H1 (cell line): ENCODE data around the gene SGSH. TPM values are rescaled to one million over a fixed set of nuclear protein-coding genes. Genes with fewer than 3 reads are reported as not detected.

Source experiments
- CTCF ChIA-PET: fragments of 300-600 bp; sonication (Branson Sonifier 250); formaldehyde crosslinking; loops from one replicate; lab custom pipeline; 2021; ENCODE audit not compliant: partially characterized antibody; lab: Charles Lee
- POLR2A ChIA-PET: fragments of 300-600 bp; sonication (Branson Sonifier 250); formaldehyde crosslinking; loops from one replicate; lab custom pipeline; 2021; ENCODE audit warnings: inconsistent platforms; ENCODE audit not compliant: partially characterized antibody; lab: Charles Lee
- DNase-seq, 2 experiments: peaks; one replicate each; pipeline versions ENCODE4 v3.0.0 to v3.0.0-alpha.2; 2010 to 2022; ENCODE audit warnings: low spot score in 2 of 2, low read depth in 1 of 2, mixed read lengths in 1 of 2
- FAIRE-seq: peaks from 2 replicates; lab custom pipeline; 2011; peaks lifted over from hg19 to GRCh38; lab: Jason Lieb, UNC
- H2AFZ ChIP-seq: 2 replicates; pipeline ENCODE4 v1.8.1; 2012; ENCODE audit warnings: low read length, inconsistent platforms
- H2AK5ac ChIP-seq: 2 replicates; pipeline ENCODE4 v1.6.1; 2013; ENCODE audit warnings: low read depth, low read length
- H2BK120ac ChIP-seq: replicated peaks from 2 replicates; pipeline ENCODE3; 2013; ENCODE audit warnings: low read depth, low read length, inconsistent platforms
- H2BK12ac ChIP-seq: 2 replicates; pipeline ENCODE4 v1.6.1; 2013; ENCODE audit warnings: low read depth, low read length
- H2BK15ac ChIP-seq: 2 replicates; pipeline ENCODE4 v1.6.1; 2013; ENCODE audit warnings: low read length
- H2BK20ac ChIP-seq: 2 replicates; pipeline ENCODE4 v1.6.1; 2013; ENCODE audit warnings: low read length
- H2BK5ac ChIP-seq: 2 replicates; pipeline ENCODE4 v1.6.1; 2013; ENCODE audit warnings: low read depth, low read length
- H3K14ac ChIP-seq: 2 replicates; pipeline ENCODE4 v1.6.1; 2013; ENCODE audit warnings: inconsistent platforms; ENCODE audit not compliant: insufficient read length
- H3K18ac ChIP-seq: 2 replicates; pipeline ENCODE4 v1.6.1; 2013; ENCODE audit warnings: low read length; ENCODE audit errors: extremely low read depth
- H3K23ac ChIP-seq: 2 replicates; pipeline ENCODE4 v1.6.1; 2013; ENCODE audit warnings: inconsistent platforms; ENCODE audit not compliant: insufficient read length
- H3K23me2 ChIP-seq: 2 replicates; pipeline ENCODE4 v1.6.1; 2013; ENCODE audit warnings: low read depth, low read length
- H3K27ac ChIP-seq: 2 replicates; pipeline ENCODE4 v1.6.1; 2011; ENCODE audit warnings: low read depth, low read length, inconsistent platforms
- H3K27me3 ChIP-seq, 4 experiments: replicated peaks in 1 of 4; 1 replicate in 1 of 4; 2 replicates in 3 of 4; pipeline versions ENCODE4 v1.6.1 to v1.8.1; 2011 to 2013; ENCODE audit warnings: low read length in 3 of 4, mild to moderate bottlenecking in 3 of 4, inconsistent platforms in 2 of 4, mixed read lengths in 2 of 4, moderate library complexity in 1 of 4; ENCODE audit not compliant: control insufficient read depth in 3 of 4, insufficient read depth in 3 of 4; ENCODE audit errors: extremely low read depth in 1 of 4
- H3K36me3 ChIP-seq, 4 experiments: 2 replicates each; pipeline versions ENCODE4 v1.6.1 to v1.8.1; 2011 to 2013; ENCODE audit warnings: mild to moderate bottlenecking in 4 of 4, low read length in 3 of 4, moderate library complexity in 2 of 4, control low read depth in 1 of 4, inconsistent platforms in 1 of 4; ENCODE audit not compliant: insufficient read depth in 4 of 4, control insufficient read depth in 2 of 4
- H3K4ac ChIP-seq: replicated peaks from 2 replicates; pipeline ENCODE3; 2013; ENCODE audit warnings: low read length, low read depth, mixed read lengths, inconsistent platforms; ENCODE audit not compliant: insufficient read length
- H3K4me1 ChIP-seq, 4 experiments: replicated peaks in 1 of 4; 1 replicate in 1 of 4; 2 replicates in 3 of 4; pipeline versions ENCODE4 v1.6.1 to v1.8.1; 2011 to 2013; ENCODE audit warnings: low read length in 3 of 4, inconsistent platforms in 2 of 4, mixed read lengths in 1 of 4; ENCODE audit not compliant: insufficient read depth in 4 of 4, control insufficient read depth in 3 of 4
- H3K4me2 ChIP-seq, 2 experiments: 2 replicates each; pipeline versions ENCODE4 v1.6.1 to v1.8.1; 2011 to 2013; ENCODE audit warnings: low read depth in 2 of 2, low read length in 2 of 2, control low read depth in 1 of 2, inconsistent platforms in 1 of 2, mild to moderate bottlenecking in 1 of 2; ENCODE audit not compliant: insufficient read depth in 1 of 2
- H3K4me3 ChIP-seq, 4 experiments: fragments of 200-600, 300-600 bp in 1 of 4; sonication (generic), shearing (Covaris generic), sonication (Bioruptor Twin) in 1 of 4; 2 replicates each; pipeline versions ENCODE4 v1.5.1 to v1.8.1; 2011 to 2016; ENCODE audit warnings: low read length in 4 of 4, low read depth in 3 of 4, control low read depth in 2 of 4, inconsistent platforms in 2 of 4, mild to moderate bottlenecking in 2 of 4, mixed read lengths in 1 of 4, moderate library complexity in 1 of 4; ENCODE audit not compliant: insufficient read depth in 2 of 4; ENCODE audit errors: extremely low read depth in 1 of 4
- H3K56ac ChIP-seq: replicated peaks from 2 replicates; pipeline ENCODE3; 2013; ENCODE audit warnings: low read depth, mild to moderate bottlenecking, mixed read lengths, low read length, inconsistent platforms; ENCODE audit not compliant: insufficient read length
- H3K79me1 ChIP-seq: 2 replicates; pipeline ENCODE4 v1.6.1; 2013; ENCODE audit warnings: low read depth, low read length, control low read depth
- H3K79me2 ChIP-seq, 2 experiments: 2 replicates each; pipeline versions ENCODE4 v1.6.1 to v1.8.1; 2012 to 2013; ENCODE audit warnings: low read length in 2 of 2, mild to moderate bottlenecking in 2 of 2, inconsistent platforms in 1 of 2; ENCODE audit not compliant: insufficient read depth in 2 of 2, control insufficient read depth in 1 of 2
- H3K9ac ChIP-seq, 4 experiments: replicated peaks in 1 of 4; 1 replicate in 1 of 4; 2 replicates in 3 of 4; pipeline versions ENCODE4 v1.6.1 to v1.8.1; 2011 to 2013; ENCODE audit warnings: low read depth in 3 of 4, low read length in 3 of 4, control low read depth in 2 of 4, mild to moderate bottlenecking in 2 of 4, moderate library complexity in 2 of 4, inconsistent platforms in 1 of 4; ENCODE audit errors: extremely low read depth in 1 of 4
- H3K9me3 ChIP-seq, 2 experiments: 2 replicates each; pipeline versions ENCODE4 v1.6.1 to v1.8.1; 2012 to 2013; ENCODE audit warnings: mild to moderate bottlenecking in 2 of 2, moderate library complexity in 2 of 2, control low read depth in 1 of 2, inconsistent platforms in 1 of 2, low read depth in 1 of 2, low read length in 1 of 2, mixed read lengths in 1 of 2; ENCODE audit not compliant: insufficient read depth in 2 of 2
- H4K20me1 ChIP-seq, 2 experiments: replicated peaks in 1 of 2; 2 replicates each; pipeline versions ENCODE3 to v1.8.1; 2011 to 2013; ENCODE audit warnings: inconsistent platforms in 2 of 2, low read length in 2 of 2, mild to moderate bottlenecking in 1 of 2; ENCODE audit not compliant: insufficient read depth in 2 of 2, control insufficient read depth in 1 of 2
- H4K5ac ChIP-seq: 2 replicates; pipeline ENCODE4 v1.6.1; 2013; ENCODE audit warnings: low read length, low read depth, mixed read lengths, inconsistent platforms; ENCODE audit not compliant: insufficient read length
- H4K8ac ChIP-seq: 2 replicates; pipeline ENCODE4 v1.8.0; 2013; ENCODE audit warnings: mild to moderate bottlenecking, moderate library complexity, low read length, inconsistent platforms; ENCODE audit not compliant: insufficient read depth; ENCODE audit errors: extremely low read depth
- H4K91ac ChIP-seq: replicated peaks from 2 replicates; pipeline ENCODE3; 2013; ENCODE audit warnings: low read length, mixed read lengths, inconsistent platforms; ENCODE audit not compliant: insufficient read length
- CHD1 ChIP-seq: IDR thresholded peaks from 2 replicates; pipeline ENCODE4 v1.6.1; 2012; ENCODE audit warnings: low read depth, low read length, improper control_type of control experiment
- EGR1 ChIP-seq: IDR thresholded peaks from 2 replicates; pipeline ENCODE4 v1.6.1; 2011; ENCODE audit warnings: low read depth, low read length, borderline replicate concordance
- EP300 ChIP-seq, 2 experiments: IDR thresholded peaks; 1 replicate in 1 of 2; 2 replicates in 1 of 2; pipeline ENCODE4 v1.6.1; 2011 to 2012; ENCODE audit warnings: low read depth in 2 of 2, low read length in 2 of 2, mild to moderate bottlenecking in 2 of 2, borderline replicate concordance in 1 of 2, inconsistent platforms in 1 of 2, moderate library complexity in 1 of 2
- NRF1 ChIP-seq: IDR thresholded peaks from 2 replicates; pipeline ENCODE4 v1.6.1; 2011; ENCODE audit warnings: mild to moderate bottlenecking, low read depth, low read length, improper control_type of control experiment
- POLR2A ChIP-seq, 2 experiments: IDR thresholded peaks; 1 replicate in 1 of 2; 2 replicates in 1 of 2; pipeline ENCODE4 v1.6.1; 2011; ENCODE audit warnings: low read depth in 2 of 2, low read length in 2 of 2, mild to moderate bottlenecking in 2 of 2; ENCODE audit errors: control extremely low read depth in 1 of 2
- RBBP5 ChIP-seq: IDR thresholded peaks from 2 replicates; pipeline ENCODE4 v1.7.1; 2012; ENCODE audit warnings: low read depth, mild to moderate bottlenecking, inconsistent platforms, low read length, moderate library complexity, borderline replicate concordance
- SIRT6 ChIP-seq: IDR thresholded peaks from one replicate; pipeline ENCODE4 v1.7.1; 2012; ENCODE audit warnings: low read length, inconsistent platforms
- TEAD4 ChIP-seq: IDR thresholded peaks from 2 replicates; pipeline ENCODE4 v1.6.1; 2012; ENCODE audit warnings: low read depth, low read length, inconsistent platforms, mixed read lengths
- ZNF274 ChIP-seq: IDR thresholded peaks from 2 replicates; pipeline ENCODE4 v1.7.0; 2012; ENCODE audit warnings: low read length, borderline replicate concordance; ENCODE audit errors: extremely low read depth
- WGBS, 2 experiments: shearing (Covaris generic) in 1 of 2; methylation state at CpG; one replicate each; pipeline versions ENCODE4 v1.1.6 to v1.1.7; 2013 to 2015; ENCODE audit warnings: low lambda C conversion rate in 2 of 2, mixed read lengths in 2 of 2, inconsistent platforms in 1 of 2, low coverage in 1 of 2, missing lambda C conversion rate in 1 of 2; ENCODE audit not compliant: insufficient replicate concordance in 2 of 2, insufficient coverage in 1 of 2, insufficient read length in 1 of 2; ENCODE audit errors: extremely low coverage in 1 of 2, missing lambda C conversion rate in 1 of 2; 5-methylcytosine and 5-hydroxymethylcytosine counted together
- polyA plus RNA-seq, 7 experiments: library from polyadenylated mRNA; depleted of rRNA in 3 of 7; stranded (reverse) in 5 of 7; unstranded in 2 of 7; fragments of >200 nt in 5 of 7; fragments of 200-250 nt in 2 of 7; gene quantifications; 1 replicate in 5 of 7; 2 replicates in 1 of 7; 4 replicates in 1 of 7; pipeline versions ENCODE4 v1.2.1 to v1.2.3, GENCODE V29; 2011 to 2013; ENCODE audit warnings: missing spikeins in 2 of 7, mixed read lengths in 2 of 7
- total RNA-seq: library from RNA; stranded (reverse); fragmentation: NEBNext Ultra II Directional; extraction: Animal tissue kit (Norgen Biotek cat#: 25700); gene quantifications from 2 replicates; pipeline ENCODE4 v1.2.1, GENCODE V29; 2021

SGSH gene
- total and polyA plus RNA-seq, 2 of the 8 experiments (the other 6 are each of a cell fraction or from before 2014, with no cell fraction given), result 18.0 to 19.6 TPM

GRCh38 chr17:80187515-80187941 is 32.6 kb downstream of the SGSH start:
- no peak overlapping the region for H3K23ac ChIP-seq
- H3K23me2 ChIP-seq, result no peaks in the 10 kb centered on the region
- H3K79me2 ChIP-seq, result no peaks in the 10 kb centered on the region
- no peak overlapping the region for H3K9ac ChIP-seq
- H3K56ac ChIP-seq, result no peak overlapping the region
- no peak overlapping the region for H2AK5ac ChIP-seq
- no peak overlapping the region for H2BK15ac ChIP-seq
- no peak overlapping the region for H3K27ac ChIP-seq
- DNase-seq, result no peak
- no peaks in the 10 kb centered on the region; a peak in 1 of 7 replicates for H3K27me3 ChIP-seq
- H4K20me1 ChIP-seq, result no peaks in the 10 kb centered on the region
- no peaks in the 10 kb centered on the region for H3K4me1 ChIP-seq
- 93% methylated on average over 18 of the region's 18 CpGs; no CpG with 5 or more reads in 1 of the 2 experiments for WGBS, 2 experiments
- no peak overlapping the region for H3K4ac ChIP-seq
- no peak overlapping the region for H4K91ac ChIP-seq
- FAIRE-seq, result no peak
- H3K4me3 ChIP-seq, result no peak overlapping the region
- POLR2A ChIA-PET, result interaction anchor here (1.4 to 1.8 kb wide), 4 partner anchors 9 to 40 kb away, joined by 3 to 5 read pairs (median 4); partner anchors contain the start of gene EIF4A3
- no peak overlapping the region for H4K5ac ChIP-seq
- CTCF ChIA-PET, result interaction anchor here (1.2 to 8.9 kb wide), 6 partner anchors 9 to 181 kb away, joined by 3 to 73 read pairs (median 4); no protein-coding TSS in a partner anchor
- no peak overlapping the region for H2BK20ac ChIP-seq
- H2BK12ac ChIP-seq, result no peak overlapping the region
- H3K14ac ChIP-seq, result no peak overlapping the region
- H2BK5ac ChIP-seq, result no peak overlapping the region
- H3K79me1 ChIP-seq, result no peaks in the 10 kb centered on the region; the same call in 1 of the 2 replicates
- no peak overlapping the region for H2AFZ ChIP-seq
- H3K9me3 ChIP-seq, result no peaks in the 10 kb centered on the region
- H3K4me2 ChIP-seq, result no peak overlapping the region
- H3K18ac ChIP-seq, result no peak overlapping the region
- TF ChIP-seq TEAD4 (no peak), SIRT6 (no peak), ZNF274 (no peak), POLR2A (IDR thresholded peaks at IDR 0.05; ENCODE audit: control extremely low read depth in 1 of 2, low read depth in 2 of 2, low read length in 2 of 2) (no peak), CHD1 (no peak), NRF1 (no peak), RBBP5 (no peak), EP300 (IDR thresholded peaks at IDR 0.05; ENCODE audit: borderline replicate concordance in 1 of 2, low read depth in 2 of 2, low read length in 2 of 2) (no peak), EGR1 (no peak)
- H3K36me3 ChIP-seq, result no peaks in the 10 kb centered on the region
- no peak overlapping the region for H2BK120ac ChIP-seq
- no peak overlapping the region; the same call in 1 of the 2 replicates for H4K8ac ChIP-seq
